Measurements from ENCODE around the gene MYL5.

Gene MYL5

DNA sequence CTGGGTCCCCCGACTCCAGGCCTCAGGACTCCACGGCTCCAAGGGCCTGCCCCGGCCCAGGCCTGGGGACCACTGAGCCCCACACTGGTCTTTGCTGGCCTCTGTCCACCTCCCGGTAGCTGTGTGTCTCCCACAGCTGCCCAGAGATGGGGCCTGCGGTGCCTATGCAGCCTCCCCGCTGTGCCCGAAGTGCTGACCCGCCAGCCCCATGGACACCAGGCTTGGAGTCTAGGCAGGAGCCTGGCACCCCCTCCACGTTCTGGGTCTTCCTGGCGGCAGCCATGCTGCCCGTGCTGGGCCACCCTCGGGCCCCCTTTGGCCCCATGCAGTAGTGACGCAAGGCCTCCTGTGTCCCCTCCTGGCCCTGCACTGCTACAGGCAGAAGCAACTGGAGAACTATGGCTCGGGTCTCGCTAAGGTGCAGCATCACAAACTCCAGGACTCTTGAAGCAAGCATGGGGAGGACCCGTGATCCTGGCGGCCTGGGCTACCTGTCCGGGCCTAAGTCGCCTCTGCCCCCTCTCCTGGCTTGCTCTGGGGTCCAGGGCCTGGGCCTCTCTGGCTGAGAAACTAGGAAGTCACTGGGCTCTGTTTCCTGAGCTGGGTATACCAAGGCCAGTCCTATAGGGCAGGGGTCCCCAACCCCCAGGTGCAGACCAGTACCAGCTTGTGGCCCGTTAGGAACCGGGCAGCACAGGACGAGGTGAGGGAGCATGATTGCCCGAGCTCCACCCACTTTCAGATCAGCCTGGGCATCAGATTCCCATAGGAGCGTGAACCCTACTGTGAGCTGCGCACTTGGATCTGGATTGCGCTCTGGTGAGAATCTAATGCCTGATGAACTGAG lies 917 bp downstream of the MYL5 start:
- no peak for DNase-seq

DNA sequence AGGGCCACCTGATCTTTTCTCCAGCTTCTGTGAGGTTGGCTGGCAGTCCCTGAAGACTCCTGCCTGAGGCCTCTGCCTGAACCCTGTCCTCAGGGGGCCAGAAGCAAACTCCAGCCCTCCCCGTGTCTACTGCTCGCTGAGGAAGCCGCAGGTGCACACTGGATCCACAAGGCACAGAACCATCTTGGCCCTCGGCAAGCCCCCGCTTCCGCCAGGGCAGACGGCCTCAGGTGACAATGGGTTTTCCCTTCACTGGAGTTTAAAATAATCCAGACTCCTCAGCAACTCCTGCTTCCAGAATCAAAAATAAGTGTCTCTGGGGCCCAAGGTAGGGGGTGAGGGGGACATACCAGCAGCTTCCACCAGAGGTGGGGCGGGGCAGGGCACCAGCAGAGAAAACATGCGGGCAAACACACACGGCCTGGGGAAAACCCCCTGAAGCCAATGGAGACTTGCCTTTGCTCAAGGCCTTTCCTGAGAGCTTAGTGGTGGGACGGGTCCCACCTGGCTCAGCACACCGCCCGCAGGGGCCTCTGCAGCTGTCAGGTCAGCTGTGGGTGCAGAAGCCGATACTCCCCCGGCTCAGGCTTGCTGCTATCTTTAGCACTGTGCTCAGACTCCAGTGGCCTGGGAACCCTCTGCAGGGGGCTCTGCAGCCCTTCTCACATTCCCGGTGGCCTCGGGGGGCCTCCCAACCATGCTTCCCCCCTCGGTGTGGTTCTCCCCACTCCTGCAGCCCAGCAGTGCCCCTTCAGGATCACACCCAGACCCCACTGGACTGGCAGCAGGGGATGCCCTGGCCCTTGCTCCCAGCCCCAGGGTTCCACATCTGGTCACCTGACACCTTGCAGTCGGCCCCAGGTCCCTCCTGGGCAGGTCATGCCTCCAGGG lies 1.9 kb downstream of the MYL5 start:
- no peak for DNase-seq

- no peak for DNase-seq
These were observed 2.5 kb downstream of the MYL5 start for GRCh38 chr4:676871-677235.

GRCh38 chr4:677431-678293 lies 3.3 kb downstream of the MYL5 start:
- no peak for DNase-seq

DNA sequence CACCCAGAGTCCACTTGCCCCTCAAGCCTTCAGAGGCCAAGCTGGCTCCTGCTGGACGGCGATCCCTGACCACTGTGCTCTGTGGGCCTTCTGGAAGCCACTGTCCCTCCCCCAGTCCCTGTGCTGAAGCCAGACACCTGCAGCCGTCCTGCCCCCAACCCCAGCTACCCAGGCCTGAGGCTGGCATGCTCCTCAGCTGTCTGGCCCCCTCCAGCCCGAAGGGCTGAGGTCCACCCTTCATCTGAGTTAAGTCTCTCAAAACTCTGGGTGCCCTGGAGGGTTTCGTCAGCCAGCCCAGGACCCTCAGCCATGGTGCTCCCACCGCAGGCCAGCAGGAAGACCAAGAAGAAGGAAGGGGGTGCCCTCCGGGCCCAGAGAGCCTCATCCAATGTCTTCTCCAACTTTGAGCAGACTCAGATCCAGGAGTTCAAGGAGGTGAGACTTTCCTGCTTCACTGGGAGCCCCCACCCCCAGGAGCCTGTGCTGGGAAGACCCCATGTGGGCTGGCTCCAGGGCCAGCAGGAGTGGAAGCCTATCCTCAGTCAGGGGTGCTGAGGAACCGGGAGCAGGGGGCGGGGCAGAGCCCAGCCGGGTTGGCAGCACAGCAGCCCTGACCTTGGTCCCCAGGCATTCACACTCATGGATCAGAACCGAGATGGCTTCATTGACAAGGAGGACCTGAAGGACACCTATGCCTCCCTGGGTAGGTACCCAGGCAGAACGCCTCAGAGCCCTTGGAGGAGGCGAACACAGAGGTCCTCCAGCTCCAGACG lies 4.2 kb downstream of the MYL5 start:
- no peak for DNase-seq

- no peak for DNase-seq
These were observed 4.8 kb downstream of the MYL5 start for GRCh38 chr4:679104-679481.

DNA sequence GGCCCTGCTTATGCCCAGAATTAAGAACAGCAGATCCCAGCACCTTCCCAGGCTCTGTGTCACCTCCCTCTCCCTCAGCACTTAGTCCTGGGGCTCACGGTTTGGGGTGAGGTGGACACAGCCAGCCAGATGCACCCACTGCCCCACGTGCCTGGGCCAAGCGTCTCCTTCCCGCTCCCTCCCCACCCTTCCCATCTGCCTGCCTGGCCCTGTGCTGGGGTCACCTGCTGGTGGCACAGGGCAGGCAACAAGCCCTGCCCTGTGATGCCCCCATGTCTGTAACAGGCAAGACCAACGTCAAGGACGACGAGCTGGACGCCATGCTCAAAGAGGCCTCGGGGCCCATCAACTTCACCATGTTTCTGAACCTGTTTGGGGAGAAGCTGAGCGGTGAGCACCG lies 5.3 kb downstream of the MYL5 start:
- no peak for DNase-seq

- DNase-seq, result no peak
These were observed 5.7 kb downstream of the MYL5 start for GRCh38 chr4:680091-680490.

DNA sequence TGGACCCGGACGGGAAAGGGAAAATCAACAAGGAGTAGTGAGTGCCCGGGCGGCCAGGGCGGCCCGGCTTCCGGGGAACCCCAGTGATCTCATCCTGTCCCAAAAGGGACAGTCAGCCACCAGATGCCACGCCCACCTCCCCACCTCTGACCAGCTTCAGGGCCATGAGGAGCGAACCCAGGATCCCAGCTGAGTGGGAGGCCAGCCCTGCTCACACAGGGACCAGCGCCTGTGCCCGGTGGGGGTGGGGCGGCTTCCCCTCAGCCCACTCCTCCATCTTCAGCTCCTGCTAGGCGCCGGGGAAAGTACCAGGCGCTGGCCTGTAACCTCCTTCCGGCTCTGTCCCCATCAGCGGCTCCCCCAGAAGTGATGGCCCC lies 6.2 kb downstream of the MYL5 start:
- peak; percentile 43 for DNase-seq

DNA sequence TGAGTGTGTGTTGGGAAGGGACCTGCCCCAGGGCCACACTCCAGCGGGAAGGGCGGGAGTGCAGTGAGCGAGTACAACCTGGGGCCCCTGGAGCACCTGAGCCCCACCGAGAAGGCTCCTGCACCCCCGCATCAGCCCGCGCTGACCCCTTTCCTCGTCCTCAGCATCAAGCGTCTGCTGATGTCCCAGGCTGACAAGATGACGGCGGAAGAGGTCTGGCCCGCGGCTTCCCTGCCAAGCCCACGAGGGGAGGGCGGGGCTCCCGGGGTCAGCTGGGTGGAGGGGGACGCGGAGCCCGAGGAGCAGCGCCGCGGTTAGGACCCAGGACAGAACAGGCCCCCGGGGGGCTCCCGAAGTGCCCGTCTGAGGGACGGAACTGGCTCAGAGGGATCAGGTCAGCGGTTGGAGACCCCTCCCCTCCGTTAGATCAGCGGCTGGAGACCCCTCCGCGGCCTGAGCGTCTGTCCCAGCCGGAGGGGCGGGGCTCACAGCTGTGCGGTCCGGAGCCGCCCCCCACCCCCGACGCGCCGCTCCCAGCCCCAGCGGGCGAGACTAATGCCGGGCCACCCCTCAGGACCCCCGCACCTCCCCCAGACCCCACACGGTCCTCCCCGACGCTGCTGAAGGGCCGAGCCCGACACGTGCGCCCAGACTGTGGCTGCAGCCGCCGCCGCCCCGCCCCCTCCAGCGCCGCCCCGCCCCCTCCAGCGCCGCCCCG lies 6.7 kb downstream of the MYL5 start:
- peak; percentile 40 for DNase-seq

DNA sequence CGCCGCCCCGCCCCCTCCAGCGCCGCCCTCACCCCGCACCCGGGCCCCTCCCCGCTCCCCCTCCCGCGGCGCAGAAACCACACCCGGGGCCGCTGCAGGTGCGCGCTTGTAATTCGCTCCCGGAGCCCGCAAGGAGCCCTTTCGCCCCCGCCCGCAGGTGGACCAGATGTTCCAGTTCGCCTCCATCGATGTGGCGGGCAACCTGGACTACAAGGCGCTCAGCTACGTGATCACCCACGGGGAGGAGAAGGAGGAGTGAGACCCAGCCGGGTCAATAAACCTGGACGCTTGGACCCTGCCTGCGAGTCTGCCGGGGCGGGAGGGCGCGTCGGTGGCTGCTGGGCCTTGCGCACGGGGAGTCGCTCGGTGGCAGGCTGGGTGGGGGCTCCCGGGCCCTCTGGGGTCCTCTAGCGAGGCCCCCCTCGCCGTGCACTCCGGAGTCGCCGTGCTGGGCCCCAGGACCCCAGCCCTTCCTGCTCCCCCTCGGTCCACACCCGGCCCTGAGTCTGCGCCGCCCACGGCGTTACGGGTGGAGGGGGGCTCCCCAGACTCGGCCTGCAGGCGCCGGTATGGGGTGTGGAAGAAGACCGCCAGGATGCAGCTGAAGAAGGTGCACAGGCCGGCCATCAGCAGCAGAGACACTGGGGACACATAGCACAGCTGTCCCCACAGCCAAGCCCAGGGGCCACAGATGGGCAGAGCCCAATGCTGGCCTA lies 7.6 kb downstream of the MYL5 start:
- no peak for DNase-seq

- no peak for DNase-seq
These were observed 8.3 kb downstream of the MYL5 start for GRCh38 chr4:682490-683172.

DNA sequence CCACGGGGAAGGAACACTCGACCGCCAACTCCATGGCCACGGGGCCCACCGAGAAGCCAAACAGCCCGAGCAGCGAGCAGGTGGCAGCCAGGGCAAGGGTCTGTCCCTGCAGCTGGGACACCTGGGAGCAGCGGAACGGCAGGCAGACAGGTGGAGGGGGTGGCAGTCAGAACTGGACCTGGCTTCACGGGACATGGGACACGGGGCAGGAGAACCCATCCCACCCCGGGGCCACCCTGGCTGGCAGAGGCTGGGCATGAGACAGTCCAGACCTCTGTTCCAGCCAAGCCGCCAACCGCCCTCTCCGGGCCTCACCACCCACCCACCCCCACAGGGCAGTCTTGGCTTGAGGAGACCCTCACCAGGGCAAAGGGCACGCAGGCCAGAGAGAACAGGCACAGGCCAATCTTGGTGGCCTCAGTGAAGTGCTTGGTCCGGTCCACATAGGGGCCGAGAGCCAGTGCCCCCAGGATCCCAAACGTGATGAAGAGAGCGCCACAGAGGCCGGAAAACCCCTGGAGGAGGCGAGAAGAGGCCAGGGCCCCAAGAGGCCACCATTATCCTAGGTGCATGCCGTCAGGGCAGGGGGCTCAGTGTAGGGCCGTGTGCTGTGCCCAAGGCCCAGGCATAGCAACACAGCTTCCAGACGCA lies 9.0 kb downstream of the MYL5 start:
- no peak for DNase-seq

- DNase-seq, result peak; percentile 67
These were observed 9.8 kb downstream of the MYL5 start for GRCh38 chr4:683982-684622.

DNA sequence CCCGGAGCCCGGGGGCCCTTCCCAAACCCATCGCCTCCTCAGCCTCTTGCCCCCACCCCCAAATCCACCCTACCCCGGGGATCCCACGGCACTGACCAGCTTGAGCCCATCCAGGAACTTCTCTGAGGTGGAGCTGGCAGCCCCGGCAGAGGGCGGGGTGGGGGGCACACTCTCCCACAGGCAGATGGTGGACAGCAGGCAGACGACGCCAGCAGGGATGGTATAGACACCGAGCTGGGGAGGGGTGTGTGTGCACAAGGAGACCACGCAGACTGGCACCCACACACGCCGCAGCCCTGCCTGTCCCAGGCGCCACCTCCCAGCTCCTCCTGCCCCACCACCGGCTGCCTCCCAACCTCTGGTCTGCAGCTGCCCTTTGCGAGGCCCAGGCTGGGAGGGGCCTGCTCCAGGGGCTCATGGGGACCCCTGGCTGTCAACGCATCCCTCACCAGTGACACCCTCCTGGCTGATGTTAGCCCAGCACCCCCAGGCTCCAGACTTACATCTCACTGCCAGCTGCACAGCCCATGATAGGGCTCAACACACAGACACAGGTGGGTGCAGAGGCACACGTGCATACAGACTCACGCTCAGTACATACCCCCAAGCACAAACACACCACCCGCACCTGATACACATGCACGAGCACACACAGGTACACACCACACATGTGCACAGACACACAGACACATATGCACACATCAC lies 10.4 kb downstream of the MYL5 start:
- no peak for DNase-seq

DNA sequence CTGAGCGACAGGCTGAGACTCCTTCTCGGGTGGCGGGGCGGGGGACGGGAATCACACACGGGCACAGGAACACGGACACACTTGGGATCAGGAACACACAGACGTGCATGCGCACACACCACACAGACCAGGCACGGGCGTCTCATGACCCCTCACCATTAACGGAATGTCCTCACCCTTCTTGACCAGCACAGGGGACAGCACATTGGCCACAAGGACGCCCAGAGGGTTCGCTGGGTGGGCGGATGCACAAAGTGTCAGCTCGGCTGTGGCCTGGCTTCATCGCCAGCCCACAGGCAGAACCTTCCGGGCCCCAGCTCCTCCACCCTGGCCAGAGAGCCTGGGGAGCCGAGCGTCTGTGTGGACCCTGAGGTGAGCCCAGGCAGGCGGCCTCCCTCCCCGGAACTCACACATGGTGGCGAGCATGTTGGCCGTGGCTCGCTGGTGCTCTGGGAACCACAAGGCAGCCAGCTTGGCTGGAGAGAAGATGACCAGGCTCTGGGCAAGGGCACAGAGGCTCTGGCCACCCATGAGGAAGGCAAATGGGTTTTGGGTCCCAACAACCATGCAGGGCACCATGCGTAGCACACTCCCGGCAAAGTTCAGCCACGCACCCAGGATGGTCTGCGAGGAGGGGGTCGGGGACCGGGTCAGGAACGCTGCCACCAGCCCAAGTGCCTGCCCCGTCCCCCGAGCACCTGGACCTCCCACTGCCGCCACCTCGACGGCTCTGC lies 11.5 kb downstream of the MYL5 start:
- no peak for DNase-seq

DNA sequence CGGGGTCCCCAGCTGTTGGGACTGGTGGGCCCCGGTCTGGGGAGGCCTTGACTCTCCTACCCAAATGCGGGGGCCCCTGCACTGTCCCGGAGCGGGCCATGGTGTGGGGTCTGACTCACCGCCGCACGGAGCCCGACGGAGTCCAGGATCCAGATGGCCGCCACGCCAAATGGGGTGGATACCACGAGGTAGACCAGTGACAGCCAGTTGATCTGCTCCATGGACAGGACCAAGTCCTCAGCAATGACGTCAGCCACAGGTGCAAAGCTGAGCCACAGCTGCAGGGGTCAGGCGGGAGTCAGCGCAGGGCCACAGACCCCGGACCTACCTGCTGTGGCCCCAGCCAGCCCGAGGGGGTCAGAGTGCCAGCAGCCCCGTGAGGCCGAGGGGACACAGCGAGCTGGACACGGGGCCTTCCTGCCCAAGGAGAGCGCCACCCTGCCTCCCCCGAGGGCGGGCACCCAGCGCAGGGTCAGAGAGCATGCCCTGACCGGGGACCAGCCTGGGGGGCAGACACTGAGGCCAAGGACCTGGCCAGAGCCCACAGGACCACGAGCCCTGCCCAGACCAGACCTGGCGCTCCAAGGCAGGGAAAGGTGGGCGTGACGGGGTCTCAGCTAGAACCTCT lies 12.2 kb downstream of the MYL5 start:
- DNase-seq, result no peak
